Thyroid gland (tissue), 4 donors: Measurements from ENCODE around the gene TRIB2. TPM values are rescaled to one million over a fixed set of nuclear protein-coding genes. Genes with fewer than 3 reads are reported as not detected.

Experiments used
- DNase-seq, 2 donors: peaks; one replicate each; pipeline ENCODE4 v3.0.0-alpha.2; 2019
- H3K27ac ChIP-seq, 3 donors: fragments of 200-600 bp; sonication (generic); 1 replicate in 2 of 3; 2 replicates in 1 of 3; pipeline ENCODE4 v1.5.1; 2016 to 2019; ENCODE audit warnings: mild to moderate bottlenecking in 1 of 3, moderate library complexity in 1 of 3
- H3K27me3 ChIP-seq: fragments of 200-600 bp; sonication (generic); one replicate; pipeline ENCODE4 v1.5.1; 2019
- H3K36me3 ChIP-seq, 2 donors: fragments of 200-600 bp; sonication (generic); one replicate each; pipeline ENCODE4 v1.5.1; 2016 to 2019
- H3K4me1 ChIP-seq, 2 donors: fragments of 200-600 bp; sonication (generic); one replicate each; pipeline ENCODE4 v1.5.1; 2017 to 2019
- H3K4me3 ChIP-seq, 3 donors: fragments of 200-600 bp; sonication (generic); replicated peaks in 1 of 3; 1 replicate in 2 of 3; 2 replicates in 1 of 3; pipeline ENCODE4 v1.5.1; 2016; ENCODE audit warnings: mild to moderate bottlenecking in 1 of 3
- H3K9me3 ChIP-seq: fragments of 200-600 bp; sonication (generic); one replicate; pipeline ENCODE4 v1.5.1; 2017
- POLR2A ChIP-seq, 2 donors: fragments of 450-650 bp; IDR thresholded peaks; one replicate each; pipeline ENCODE4 v1.6.1; 2017; ENCODE audit warnings: antibody characterized with exemption in 2 of 2, mild to moderate bottlenecking in 2 of 2, moderate library complexity in 1 of 2
- WGBS, 2 donors: methylation state at CpG; one replicate each; pipeline ENCODE4 v1.1.5; 2017; 5-methylcytosine and 5-hydroxymethylcytosine counted together
- intact Hi-C: fragments of 100-400 bp; cut with DNase I; formaldehyde crosslinking; loops from one replicate; pipeline ENCODE4 v1.15.1; 2023
- total RNA-seq, 4 donors: library from RNA; depleted of rRNA; stranded (reverse); fragments of >200 nt; gene quantifications; one replicate each; pipeline ENCODE4 v1.2.3, GENCODE V29; 2016
- TF ChIP-seq, protein P1 (sequence below), 6 experiments: fragments of 200-600 bp in 3 of 6; fragments of 450-650 bp in 3 of 6; sonication (generic) in 3 of 6; IDR thresholded peaks; one replicate each; pipeline ENCODE4 v1.5.1; 2016 to 2019; ENCODE audit warnings: antibody characterized with exemption in 6 of 6, mild to moderate bottlenecking in 2 of 6, inconsistent platforms in 1 of 6, moderate library complexity in 1 of 6

Gene TRIB2
- total RNA-seq, 4 donors from 2014 or later = 30.8 to 59.8 (median 37.1) TPM

DNA sequence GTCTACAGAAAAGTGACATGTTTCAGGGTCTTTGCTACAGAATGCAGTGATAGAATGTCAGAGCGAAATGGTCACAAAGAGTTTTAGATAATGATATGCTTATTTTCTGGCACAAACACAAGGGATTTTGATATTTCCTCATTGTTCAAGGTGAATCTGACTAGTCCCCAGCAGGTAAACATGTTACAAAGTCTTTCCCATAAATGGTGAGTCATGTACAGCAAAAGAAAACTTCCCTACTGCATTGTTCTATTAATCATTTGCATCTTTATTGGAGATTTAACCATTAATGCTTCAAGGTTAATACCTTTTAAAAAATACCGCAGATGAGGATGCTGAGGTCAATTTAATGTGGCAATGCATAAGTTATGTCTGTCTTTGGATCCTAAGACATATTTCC, 19.1 kb upstream of the TRIB2 start:
- H3K27ac ChIP-seq = no peak overlapping the region
- no peaks in the 10 kb centered on the region for H3K9me3 ChIP-seq
- no peak overlapping the region for H3K4me3 ChIP-seq
- H3K27me3 ChIP-seq = no peaks in the 10 kb centered on the region
- intact Hi-C loops = no loop called here
- WGBS, 2 donors = 94 to 95% methylated on average over 2 of the region's 2 CpGs
- no peak for DNase-seq
- TF ChIP-seq POLR2A (IDR thresholded peaks at IDR 0.05) = no peak
- TF ChIP-seq, protein P1, sequence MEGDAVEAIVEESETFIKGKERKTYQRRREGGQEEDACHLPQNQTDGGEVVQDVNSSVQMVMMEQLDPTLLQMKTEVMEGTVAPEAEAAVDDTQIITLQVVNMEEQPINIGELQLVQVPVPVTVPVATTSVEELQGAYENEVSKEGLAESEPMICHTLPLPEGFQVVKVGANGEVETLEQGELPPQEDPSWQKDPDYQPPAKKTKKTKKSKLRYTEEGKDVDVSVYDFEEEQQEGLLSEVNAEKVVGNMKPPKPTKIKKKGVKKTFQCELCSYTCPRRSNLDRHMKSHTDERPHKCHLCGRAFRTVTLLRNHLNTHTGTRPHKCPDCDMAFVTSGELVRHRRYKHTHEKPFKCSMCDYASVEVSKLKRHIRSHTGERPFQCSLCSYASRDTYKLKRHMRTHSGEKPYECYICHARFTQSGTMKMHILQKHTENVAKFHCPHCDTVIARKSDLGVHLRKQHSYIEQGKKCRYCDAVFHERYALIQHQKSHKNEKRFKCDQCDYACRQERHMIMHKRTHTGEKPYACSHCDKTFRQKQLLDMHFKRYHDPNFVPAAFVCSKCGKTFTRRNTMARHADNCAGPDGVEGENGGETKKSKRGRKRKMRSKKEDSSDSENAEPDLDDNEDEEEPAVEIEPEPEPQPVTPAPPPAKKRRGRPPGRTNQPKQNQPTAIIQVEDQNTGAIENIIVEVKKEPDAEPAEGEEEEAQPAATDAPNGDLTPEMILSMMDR (IDR thresholded peaks at IDR 0.05) = no peak
- no peaks in the 10 kb centered on the region for H3K4me1 ChIP-seq
- no peaks in the 10 kb centered on the region for H3K36me3 ChIP-seq

DNA sequence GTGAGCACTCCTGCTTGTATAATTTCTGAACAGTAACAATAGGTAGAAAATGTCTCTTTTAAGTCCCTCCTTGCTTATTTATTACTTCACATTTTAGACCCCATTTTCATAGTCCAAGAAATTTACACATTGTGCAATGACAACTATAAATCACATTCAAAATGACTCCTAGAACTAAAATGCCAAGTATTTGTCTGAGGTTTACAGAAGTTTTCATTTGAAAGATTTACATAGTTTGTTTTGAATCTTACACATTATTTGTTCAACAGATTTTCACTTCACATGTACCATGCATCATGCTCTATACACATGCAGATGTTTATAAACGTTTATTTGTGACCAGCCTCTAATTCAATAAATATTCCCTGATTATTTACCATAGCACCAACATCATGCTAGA, 15.7 kb upstream of the TRIB2 start:
- Histone ChIP-seq H3K4me3 (no peak overlapping the region), H3K36me3 (no peaks in the 10 kb centered on the region), H3K4me1 (no peaks in the 10 kb centered on the region), H3K27ac (no peak overlapping the region), H3K27me3 (no peaks in the 10 kb centered on the region), H3K9me3 (no peaks in the 10 kb centered on the region)
- TF ChIP-seq POLR2A (IDR thresholded peaks at IDR 0.05) = no peak
- TF ChIP-seq, protein P1 (IDR thresholded peaks at IDR 0.05) = no peak
- DNase-seq = no peak
- 90 to 96% methylated on average over 1 of the region's 1 CpG for WGBS, 2 donors
- intact Hi-C loops = no loop called here

DNA sequence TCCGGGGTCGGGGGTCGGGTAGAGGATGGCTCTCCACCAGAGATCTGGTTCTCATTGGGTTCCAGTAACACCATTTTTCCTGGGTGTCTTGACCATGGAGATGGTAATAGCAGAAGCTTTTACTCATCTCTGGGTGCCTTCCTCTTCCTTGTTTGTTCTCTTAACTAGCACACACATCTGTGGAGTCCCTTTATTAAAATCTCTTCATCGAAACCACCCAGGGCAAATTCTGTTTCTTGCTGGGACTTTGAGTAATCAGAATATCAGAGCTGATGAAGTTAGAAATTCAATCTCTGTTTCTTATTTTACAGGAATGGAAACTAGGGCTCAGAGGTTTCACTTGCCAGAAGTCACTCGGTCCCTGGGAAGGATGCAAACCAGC, 15.0 kb upstream of the TRIB2 start:
- H3K4me3 ChIP-seq = no peak overlapping the region
- no peaks in the 10 kb centered on the region for H3K9me3 ChIP-seq
- no peak overlapping the region for H3K27ac ChIP-seq
- TF ChIP-seq POLR2A (IDR thresholded peaks at IDR 0.05) = no peak
- TF ChIP-seq, protein P1 (IDR thresholded peaks at IDR 0.05) = no peak
- H3K36me3 ChIP-seq = no peaks in the 10 kb centered on the region
- intact Hi-C loops = no loop called here
- WGBS, 2 donors = 97 to 98% methylated on average over 5 of the region's 5 CpGs
- H3K27me3 ChIP-seq = no peaks in the 10 kb centered on the region
- H3K4me1 ChIP-seq = no peaks in the 10 kb centered on the region
- DNase-seq = no peak

DNA sequence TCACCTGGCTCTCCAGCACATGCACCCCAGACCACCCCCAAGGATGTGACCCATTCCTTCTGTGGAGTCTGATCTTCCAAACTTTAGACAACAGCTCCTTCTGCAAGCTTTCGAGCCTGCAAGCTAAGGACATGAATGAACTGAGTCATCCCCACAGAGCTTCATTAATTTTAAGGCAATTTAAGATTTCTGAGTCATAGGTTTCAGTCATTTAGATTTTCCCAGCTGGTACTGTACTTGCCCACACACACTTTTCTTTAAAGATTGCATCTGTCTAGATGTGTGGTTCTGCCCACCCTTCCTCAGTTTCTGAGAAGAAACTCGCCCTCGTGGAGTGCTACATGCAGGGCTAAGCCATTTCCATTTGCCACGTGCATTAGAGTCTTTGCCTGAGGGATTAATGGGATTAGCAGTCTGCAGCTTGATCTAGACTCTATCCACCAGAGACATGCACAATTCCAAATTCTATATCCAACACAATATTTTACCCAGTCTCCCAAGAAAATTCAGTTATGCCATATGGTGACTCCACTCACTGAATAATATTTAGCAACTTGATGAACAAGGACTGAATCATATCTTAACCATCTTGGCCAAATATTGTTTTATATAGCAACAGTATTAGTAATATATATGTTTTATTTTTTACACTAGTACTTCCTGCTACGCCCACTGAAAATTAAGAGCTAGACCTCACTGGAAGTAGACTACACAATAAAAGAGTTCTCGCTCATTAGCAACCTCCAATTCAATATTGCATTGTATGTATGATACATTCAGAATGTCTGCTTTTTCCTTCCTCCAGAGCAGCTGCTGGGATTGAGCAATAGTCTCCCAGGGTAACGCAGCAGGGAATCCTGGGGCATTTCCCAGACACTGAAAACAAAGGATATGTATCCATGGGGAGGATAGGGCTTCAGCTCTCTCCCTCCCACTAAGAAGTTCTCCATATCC, 14.3 kb upstream of the TRIB2 start:
- Histone ChIP-seq H3K27me3 (no peaks in the 10 kb centered on the region), H3K4me3 (no peak overlapping the region), H3K27ac (no peak overlapping the region), H3K36me3 (no peaks in the 10 kb centered on the region), H3K9me3 (no peaks in the 10 kb centered on the region), H3K4me1 (no peaks in the 10 kb centered on the region)
- TF ChIP-seq POLR2A (IDR thresholded peaks at IDR 0.05) = no peak
- TF ChIP-seq, protein P1 (IDR thresholded peaks at IDR 0.05) = no peak
- WGBS, 2 donors = 71 to 80% methylated on average over 7 of the region's 7 CpGs
- intact Hi-C loops = no loop called here
- no peak for DNase-seq

DNA sequence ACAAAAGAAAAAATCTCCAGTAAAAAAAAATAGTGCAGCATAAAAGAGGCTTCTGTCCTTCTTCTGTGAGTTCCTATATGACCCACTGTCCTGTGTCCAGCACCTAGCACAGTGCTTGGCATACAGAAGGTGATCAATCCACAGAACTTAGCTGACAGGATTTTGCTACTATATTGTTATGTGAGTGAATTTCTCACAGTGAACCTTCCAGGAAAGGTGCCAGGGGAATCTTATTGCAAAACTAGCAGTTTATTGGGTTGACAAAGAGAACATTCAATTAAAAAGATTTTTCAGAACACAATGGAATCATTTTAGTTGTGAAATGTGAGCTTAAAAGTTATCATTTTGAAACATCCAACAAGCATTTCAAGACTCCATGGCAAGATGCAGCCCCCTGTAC, 12.4 kb upstream of the TRIB2 start:
- intact Hi-C loops = no loop called here
- Histone ChIP-seq H3K9me3 (no peaks in the 10 kb centered on the region), H3K27ac (no peak overlapping the region), H3K4me1 (no peaks in the 10 kb centered on the region), H3K36me3 (no peaks in the 10 kb centered on the region), H3K27me3 (no peaks in the 10 kb centered on the region), H3K4me3 (no peak overlapping the region)
- TF ChIP-seq, protein P1 (IDR thresholded peaks at IDR 0.05) = no peak
- no peak for TF ChIP-seq POLR2A (IDR thresholded peaks at IDR 0.05)
- DNase-seq = no peak
